Keratinocyte (primary cell): ENCODE results near the gene EPHB4. TPM values are rescaled to one million over a fixed set of nuclear protein-coding genes. Genes with fewer than 3 reads are reported as not detected.

Experiments used
- DNase-seq: peaks from one replicate; pipeline ENCODE4 v3.0.0-alpha.2; 2011; ENCODE audit warnings: low read depth, missing footprints, low spot score
- FAIRE-seq: peaks from 2 replicates; lab custom pipeline; 2011; peaks lifted over from hg19 to GRCh38; lab: Jason Lieb, UNC
- H2AFZ ChIP-seq: 2 replicates; pipeline ENCODE4 v1.6.0; 2012; ENCODE audit warnings: low read length, control low read depth, inconsistent platforms; ENCODE audit not compliant: control insufficient read depth
- H3K27ac ChIP-seq: 2 replicates; pipeline ENCODE4 v1.5.1; 2011; ENCODE audit warnings: low read length; ENCODE audit not compliant: control insufficient read depth, insufficient read depth
- H3K27me3 ChIP-seq: 3 replicates; pipeline ENCODE4 v1.6.0; 2011; ENCODE audit warnings: low read length; ENCODE audit not compliant: control insufficient read depth, insufficient read depth; ENCODE audit errors: extremely low read depth
- H3K36me3 ChIP-seq, 2 experiments: 2 replicates in 1 of 2; 3 replicates in 1 of 2; pipeline ENCODE4 v1.5.1; 2011; ENCODE audit warnings: low read length in 2 of 2, mild to moderate bottlenecking in 1 of 2; ENCODE audit not compliant: control insufficient read depth in 2 of 2, insufficient read depth in 2 of 2; ENCODE audit errors: extremely low read depth in 1 of 2
- H3K4me1 ChIP-seq: 3 replicates; pipeline ENCODE4 v1.5.1; 2011; ENCODE audit warnings: low read length; ENCODE audit not compliant: control insufficient read depth, insufficient read depth; ENCODE audit errors: extremely low read depth
- H3K4me2 ChIP-seq: 3 replicates; pipeline ENCODE4 v1.6.0; 2011; ENCODE audit warnings: low read depth, low read length; ENCODE audit not compliant: control insufficient read depth, insufficient read depth; ENCODE audit errors: extremely low read depth
- H3K4me3 ChIP-seq, 3 experiments: fragments of 200-600 bp in 1 of 3; sonication (generic) in 1 of 3; 2 replicates in 2 of 3; 3 replicates in 1 of 3; pipeline ENCODE4 v1.5.1; 2011 to 2016; ENCODE audit warnings: low read length in 3 of 3, mild to moderate bottlenecking in 3 of 3, control low read depth in 2 of 3, inconsistent platforms in 1 of 3, low read depth in 1 of 3, mixed read lengths in 1 of 3, mixed run types in 1 of 3, moderate library complexity in 1 of 3; ENCODE audit not compliant: control insufficient read depth in 2 of 3, insufficient read depth in 2 of 3; ENCODE audit errors: extremely low read depth in 1 of 3
- H3K79me2 ChIP-seq: 2 replicates; pipeline ENCODE4 v1.6.0; 2012; ENCODE audit warnings: low read length; ENCODE audit not compliant: control insufficient read depth, insufficient read depth
- H3K9ac ChIP-seq: 3 replicates; pipeline ENCODE4 v1.6.0; 2011; ENCODE audit warnings: low read length; ENCODE audit not compliant: control insufficient read depth, insufficient read depth; ENCODE audit errors: extremely low read depth
- H3K9me1 ChIP-seq: 3 replicates; pipeline ENCODE4 v1.6.0; 2011; ENCODE audit warnings: low read length; ENCODE audit not compliant: control insufficient read depth, insufficient read depth; ENCODE audit errors: extremely low read depth
- H3K9me3 ChIP-seq: 2 replicates; pipeline ENCODE4 v1.5.1; 2012; ENCODE audit warnings: low read depth, low read length; ENCODE audit not compliant: control insufficient read depth
- H4K20me1 ChIP-seq: 3 replicates; pipeline ENCODE4 v1.6.0; 2011; ENCODE audit warnings: low read length; ENCODE audit not compliant: control insufficient read depth, insufficient read depth; ENCODE audit errors: extremely low read depth
- EZH2 ChIP-seq: IDR thresholded peaks from one replicate; pipeline ENCODE4 v1.6.1; 2012; ENCODE audit warnings: inconsistent platforms, mild to moderate bottlenecking, low read length, moderate library complexity
- dilution Hi-C: fragments of 300-500 bp; cut with MboI; formaldehyde crosslinking; loops from one replicate; pipeline ENCODE4 v1.7.0; 2020; ENCODE audit warnings: low sequenced_read_pairs; ENCODE audit not compliant: extremely low pct_ligation_motif_present
- polyA plus RNA-seq, 5 experiments: library from polyadenylated mRNA; depleted of rRNA in 3 of 5; stranded (reverse) in 3 of 5; stranded (forward) in 1 of 5; unstranded in 1 of 5; fragments of >200 nt; gene quantifications; 1 replicate in 1 of 5; 2 replicates in 3 of 5; 3 replicates in 1 of 5; pipeline versions ENCODE4 v1.2.1 to v1.2.3, GENCODE V29; 2011 to 2012; ENCODE audit warnings: missing spikeins in 2 of 5, low read depth in 1 of 5, low replicate concordance in 1 of 5
- TF ChIP-seq, protein P1 (sequence below), 3 experiments: IDR thresholded peaks in 1 of 3; conservative IDR thresholded peaks in 1 of 3; optimal IDR thresholded peaks in 1 of 3; 2 replicates in 2 of 3; 3 replicates in 1 of 3; pipeline versions ENCODE3 to v1.5.1; 2011; ENCODE audit warnings: low read length in 3 of 3, mild to moderate bottlenecking in 3 of 3, moderate library complexity in 2 of 3, control low read depth in 1 of 3, inconsistent platforms in 1 of 3; ENCODE audit not compliant: insufficient read depth in 2 of 3; ENCODE audit errors: extremely low read depth in 1 of 3

The EPHB4 gene
- polyA plus RNA-seq, 1 donor (not counting 4 experiments of a cell fraction or from before 2014, with no cell fraction given), result 61.4 TPM

DNA sequence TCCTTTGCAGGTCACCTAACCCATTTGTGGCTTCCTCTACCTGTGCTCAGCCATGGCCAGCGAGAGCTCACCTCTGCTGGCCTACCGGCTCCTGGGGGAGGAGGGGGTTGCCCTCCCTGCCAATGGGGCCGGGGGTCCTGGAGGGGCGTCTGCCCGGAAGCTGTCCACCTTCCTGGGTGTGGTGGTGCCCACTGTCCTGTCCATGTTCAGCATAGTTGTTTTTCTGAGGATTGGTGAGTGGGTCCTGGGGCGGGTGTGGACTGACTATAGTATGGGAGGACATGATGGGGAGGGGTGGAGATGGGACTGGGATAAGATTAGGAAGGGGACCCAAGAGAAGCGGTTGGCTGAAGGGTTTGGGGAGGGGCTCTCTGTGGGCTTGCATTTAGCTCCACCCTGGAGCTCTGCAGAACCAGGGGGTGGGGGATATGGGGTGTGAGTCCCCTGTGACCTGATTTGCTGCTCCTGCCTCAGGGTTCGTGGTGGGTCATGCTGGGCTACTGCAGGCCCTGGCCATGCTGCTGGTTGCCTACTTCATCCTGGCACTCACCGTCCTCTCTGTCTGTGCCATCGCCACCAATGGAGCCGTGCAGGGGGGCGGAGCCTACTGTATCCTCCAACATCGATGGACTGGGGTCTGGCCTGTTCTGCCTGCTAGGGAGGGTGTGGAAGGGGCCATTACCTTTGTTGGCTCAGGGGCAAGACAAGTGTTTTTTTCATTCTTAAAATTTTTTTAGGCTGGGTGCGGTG, 27.0 kb upstream of the EPHB4 start:
- Histone ChIP-seq H3K9me1 (no peaks in the 10 kb centered on the region), H2AFZ (no peak overlapping the region), H3K4me3 (no peak overlapping the region), H3K4me1 (peaks cover 10% of the 10 kb centered on the region), H3K4me2 (no peak overlapping the region), H3K79me2 (peaks cover 27% of the 10 kb centered on the region), H3K9me3 (no peaks in the 10 kb centered on the region), H3K36me3 (peaks cover 3 to 6% of the 10 kb centered on the region in 2 experiments), H3K27me3 (no peaks in the 10 kb centered on the region), H3K9ac (no peak overlapping the region), H3K27ac (no peak overlapping the region), H4K20me1 (no peaks in the 10 kb centered on the region)
- DNase-seq (no peak), FAIRE-seq (no peak)
- dilution Hi-C loops, result no loop called here
- no peak for TF ChIP-seq EZH2
- TF ChIP-seq, protein P1, sequence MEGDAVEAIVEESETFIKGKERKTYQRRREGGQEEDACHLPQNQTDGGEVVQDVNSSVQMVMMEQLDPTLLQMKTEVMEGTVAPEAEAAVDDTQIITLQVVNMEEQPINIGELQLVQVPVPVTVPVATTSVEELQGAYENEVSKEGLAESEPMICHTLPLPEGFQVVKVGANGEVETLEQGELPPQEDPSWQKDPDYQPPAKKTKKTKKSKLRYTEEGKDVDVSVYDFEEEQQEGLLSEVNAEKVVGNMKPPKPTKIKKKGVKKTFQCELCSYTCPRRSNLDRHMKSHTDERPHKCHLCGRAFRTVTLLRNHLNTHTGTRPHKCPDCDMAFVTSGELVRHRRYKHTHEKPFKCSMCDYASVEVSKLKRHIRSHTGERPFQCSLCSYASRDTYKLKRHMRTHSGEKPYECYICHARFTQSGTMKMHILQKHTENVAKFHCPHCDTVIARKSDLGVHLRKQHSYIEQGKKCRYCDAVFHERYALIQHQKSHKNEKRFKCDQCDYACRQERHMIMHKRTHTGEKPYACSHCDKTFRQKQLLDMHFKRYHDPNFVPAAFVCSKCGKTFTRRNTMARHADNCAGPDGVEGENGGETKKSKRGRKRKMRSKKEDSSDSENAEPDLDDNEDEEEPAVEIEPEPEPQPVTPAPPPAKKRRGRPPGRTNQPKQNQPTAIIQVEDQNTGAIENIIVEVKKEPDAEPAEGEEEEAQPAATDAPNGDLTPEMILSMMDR (optimal IDR thresholded peaks at IDR 0.05 in 1 of 3, IDR thresholded peaks at IDR 0.05 in 1 of 3, conservative IDR thresholded peaks at IDR 0.05 in 1 of 3; ENCODE audit: extremely low read depth in 1 of 3, insufficient read depth in 2 of 3, low read length in 3 of 3), result no peak

DNA sequence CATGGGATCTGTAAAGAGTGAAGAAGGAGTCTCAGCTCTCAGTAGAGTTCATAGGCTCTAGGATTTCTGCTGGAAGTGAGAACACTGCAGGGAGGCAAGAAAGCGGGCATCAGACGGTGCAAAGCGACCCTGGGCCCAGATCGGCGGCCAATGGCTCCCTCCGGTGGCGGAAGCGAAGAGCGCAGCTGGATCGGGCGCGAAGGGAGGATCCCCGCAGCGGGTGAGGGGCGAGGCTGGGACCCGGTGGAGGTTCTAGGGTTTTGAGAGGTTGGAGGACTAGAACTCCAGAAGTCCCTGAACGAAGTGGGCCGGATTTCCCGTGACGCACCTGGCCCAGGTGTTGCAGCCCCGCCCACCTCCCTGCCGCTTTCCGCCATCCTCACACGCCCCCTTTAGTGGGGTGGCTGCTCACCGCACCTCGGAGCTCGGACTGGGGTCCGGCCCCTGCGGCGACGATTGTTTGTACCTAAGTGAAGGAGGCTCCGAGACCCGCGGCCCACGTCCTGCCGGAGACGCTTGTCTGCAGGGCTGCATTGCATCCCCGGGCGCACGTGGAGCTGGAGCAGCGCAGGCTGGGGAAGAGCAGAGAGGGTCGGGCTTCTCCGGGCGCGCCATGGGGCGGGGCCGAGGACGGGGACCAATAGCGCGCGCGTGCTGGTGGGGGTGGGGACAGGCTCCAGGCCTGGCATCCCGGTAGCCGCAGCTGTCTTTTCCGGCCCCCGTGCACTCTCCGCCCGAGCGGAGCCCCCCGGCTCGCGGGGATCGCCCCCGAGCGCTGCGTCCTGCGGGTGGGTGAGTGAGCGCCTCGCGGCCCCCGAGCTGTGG, 24.9 kb upstream of the EPHB4 start, which contains the start of gene SLC12A9:
Gene SLC12A9, plus strand, starts transcription at position 666 of the 825 bp plus-strand sequence. CDS start 1,485 bp downstream, outside the sequence.
- dilution Hi-C loops, result no loop called here
- H3K4me2 ChIP-seq, result peak within 1 kb of the TSS; percentile 75
- FAIRE-seq, result peak; percentile 74

More for the DNA sequence above, 24.9 kb upstream of the EPHB4 start, which contains the start of gene SLC12A9:
- Histone ChIP-seq H4K20me1 (no peaks in the 10 kb centered on the region), H3K9me3 (no peaks in the 10 kb centered on the region), H3K36me3 (peaks cover 3 to 4% of the 10 kb centered on the region in 2 experiments), H3K9me1 (no peaks in the 10 kb centered on the region), H3K4me1 (peaks cover 13% of the 10 kb centered on the region), H3K4me3 (peak within 1 kb of the TSS; percentile 57 to 81 (median 67)), H3K27ac (peak within 1 kb of the TSS; percentile 40), H3K27me3 (no peaks in the 10 kb centered on the region), H2AFZ (peak within 1 kb of the TSS; percentile 93), H3K9ac (peak within 1 kb of the TSS; percentile 78), H3K79me2 (peaks cover 25% of the 10 kb centered on the region)
- no peak for DNase-seq
- no peak for TF ChIP-seq EZH2
- TF ChIP-seq, protein P1 (optimal IDR thresholded peaks at IDR 0.05 in 1 of 3, IDR thresholded peaks at IDR 0.05 in 1 of 3, conservative IDR thresholded peaks at IDR 0.05 in 1 of 3; ENCODE audit: extremely low read depth in 1 of 3, insufficient read depth in 2 of 3, low read length in 3 of 3), result peak; percentile 91 to 96 (median 94)
